ENCODE measurements around the gene ST6GAL2. TPM values are rescaled to one million over a fixed set of nuclear protein-coding genes. Genes with fewer than 3 reads are reported as not detected.

Gene ST6GAL2
- total and polyA plus RNA-seq, 2 experiments from 2014 or later = 13.4 to 25.7 TPM

DNA sequence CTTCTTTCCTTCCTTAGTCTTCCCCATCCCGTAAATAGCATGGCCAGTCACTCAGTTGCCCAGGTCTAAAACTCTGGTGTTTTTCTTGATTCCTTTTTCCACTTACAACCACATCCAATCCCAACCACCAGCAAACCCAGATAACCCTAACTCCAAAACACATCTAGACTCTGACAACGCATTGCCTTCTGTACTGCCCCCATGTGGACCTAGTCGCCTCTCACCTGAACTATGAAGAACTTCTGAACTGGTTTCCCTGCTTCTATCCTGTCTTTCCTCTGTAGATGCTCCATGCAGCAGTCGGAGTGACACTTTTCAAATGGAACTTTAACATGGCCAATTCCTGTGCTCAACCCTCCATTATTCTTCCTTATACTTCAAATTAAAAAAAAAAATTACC lies 26.5 kb downstream of the ST6GAL2 start:
- Histone ChIP-seq H3K4me3 (no peak overlapping the region), H2AFZ (no peak overlapping the region), H3K36me3 (ENCODE audit: insufficient read depth) (no peaks in the 10 kb centered on the region), H3K79me2 (replicated peaks; ENCODE audit: insufficient read depth) (peaks cover 38% of the 10 kb centered on the region), H3K4me1 (ENCODE audit: insufficient read depth) (peaks cover 22% of the 10 kb centered on the region), H3K9me2 (ENCODE audit: insufficient read depth) (peaks cover 5% of the 10 kb centered on the region; the same call in 1 of the 2 replicates), H3K27me3 (ENCODE audit: insufficient read depth) (no peaks in the 10 kb centered on the region), H3K4me2 (no peak overlapping the region), H3F3A (replicated peaks; ENCODE audit: low read depth) (no peaks in the 10 kb centered on the region), H3K27ac (ENCODE audit: low read depth) (no peak overlapping the region), H4K20me1 (replicated peaks; ENCODE audit: insufficient read depth) (no peaks in the 10 kb centered on the region)
- no peak for ATAC-seq
- Mint-ChIP-seq H3K9me3 (peaks cover 20% of the 10 kb centered on the region), H3K4me3 (no peak overlapping the region), H3K4me1 (peaks cover 22% of the 10 kb centered on the region), H3K36me3 (ENCODE audit: low read depth) (peaks cover 18% of the 10 kb centered on the region), H3K27ac (no peak overlapping the region), H3K27me3 (ENCODE audit: insufficient read depth, low read depth, poor library complexity) (peaks cover 2% of the 10 kb centered on the region)
- DNase-seq (ENCODE audit: low spot score) = peak; percentile 28
- TF ChIP-seq, protein P1, sequence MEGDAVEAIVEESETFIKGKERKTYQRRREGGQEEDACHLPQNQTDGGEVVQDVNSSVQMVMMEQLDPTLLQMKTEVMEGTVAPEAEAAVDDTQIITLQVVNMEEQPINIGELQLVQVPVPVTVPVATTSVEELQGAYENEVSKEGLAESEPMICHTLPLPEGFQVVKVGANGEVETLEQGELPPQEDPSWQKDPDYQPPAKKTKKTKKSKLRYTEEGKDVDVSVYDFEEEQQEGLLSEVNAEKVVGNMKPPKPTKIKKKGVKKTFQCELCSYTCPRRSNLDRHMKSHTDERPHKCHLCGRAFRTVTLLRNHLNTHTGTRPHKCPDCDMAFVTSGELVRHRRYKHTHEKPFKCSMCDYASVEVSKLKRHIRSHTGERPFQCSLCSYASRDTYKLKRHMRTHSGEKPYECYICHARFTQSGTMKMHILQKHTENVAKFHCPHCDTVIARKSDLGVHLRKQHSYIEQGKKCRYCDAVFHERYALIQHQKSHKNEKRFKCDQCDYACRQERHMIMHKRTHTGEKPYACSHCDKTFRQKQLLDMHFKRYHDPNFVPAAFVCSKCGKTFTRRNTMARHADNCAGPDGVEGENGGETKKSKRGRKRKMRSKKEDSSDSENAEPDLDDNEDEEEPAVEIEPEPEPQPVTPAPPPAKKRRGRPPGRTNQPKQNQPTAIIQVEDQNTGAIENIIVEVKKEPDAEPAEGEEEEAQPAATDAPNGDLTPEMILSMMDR (conservative IDR thresholded peaks at IDR 0.05; ENCODE audit: low read depth in 2 of 2) = peak; percentile 38 to 59
- TF ChIP-seq POLR2AphosphoS5 (IDR thresholded peaks at IDR 0.05; ENCODE audit: low read depth) = no peak

DNA sequence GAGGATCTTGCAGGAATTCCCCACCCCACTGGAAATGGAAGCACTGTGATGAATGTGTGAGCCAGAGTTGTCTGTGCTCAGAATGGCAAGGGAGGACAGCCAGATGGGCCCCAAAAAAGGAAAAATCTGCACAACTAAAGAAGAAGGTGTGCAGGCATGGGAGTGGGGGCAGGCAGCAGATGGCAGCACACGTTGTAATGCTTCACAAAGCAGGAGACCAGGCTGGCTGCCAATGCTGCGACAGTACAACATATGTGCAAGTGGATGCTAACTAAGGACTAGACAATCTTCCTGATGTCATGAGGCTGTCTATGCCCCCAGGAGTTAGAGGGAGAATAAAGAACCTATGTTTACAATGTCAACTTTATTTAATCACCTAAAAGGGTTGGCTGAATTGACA lies 27.2 kb downstream of the ST6GAL2 start:
- ATAC-seq (no peak), DNase-seq (ENCODE audit: low spot score) (no peak)
- no peak overlapping the region for H3K4me3 ChIP-seq
- H4K20me1 ChIP-seq (replicated peaks; ENCODE audit: insufficient read depth) = no peaks in the 10 kb centered on the region
- no peak overlapping the region for H3K4me2 ChIP-seq
- TF ChIP-seq POLR2AphosphoS5 (IDR thresholded peaks at IDR 0.05; ENCODE audit: low read depth) (no peak), CREB1 (CRISPR knock-in tag; IDR thresholded peaks at IDR 0.05; ENCODE audit: low read depth) (no peak), NANOG (IDR thresholded peaks at IDR 0.05; ENCODE audit: borderline replicate concordance) (no peak), JUNB (IDR thresholded peaks at IDR 0.05; ENCODE audit: unreplicated experiment) (no peak)
- TF ChIP-seq, protein P1 (conservative IDR thresholded peaks at IDR 0.05; ENCODE audit: low read depth in 2 of 2) = 0 out of 4 replicates have a peak, but pooled peaks of 1 of the 2 experiments have one; percentile 3
- H3K27ac ChIP-seq (ENCODE audit: low read depth) = no peak overlapping the region
- H3K27ac Mint-ChIP-seq = peak overlapping the region; percentile 54; the same call in 1 of the 2 replicates
- H3K4me1 ChIP-seq (ENCODE audit: insufficient read depth) = peaks cover 25% of the 10 kb centered on the region
- no peak overlapping the region for H2AFZ ChIP-seq
- peaks cover 7% of the 10 kb centered on the region; the same call in 1 of the 2 replicates for H3K9me2 ChIP-seq (ENCODE audit: insufficient read depth)
- H3K36me3 ChIP-seq (ENCODE audit: insufficient read depth) = no peaks in the 10 kb centered on the region
- H3K27me3 Mint-ChIP-seq (ENCODE audit: insufficient read depth, low read depth, poor library complexity) = no peaks in the 10 kb centered on the region
- peaks cover 21% of the 10 kb centered on the region for H3K4me1 Mint-ChIP-seq
- no peaks in the 10 kb centered on the region for H3K27me3 ChIP-seq (ENCODE audit: insufficient read depth)
- no peak overlapping the region for H3K4me3 Mint-ChIP-seq
- peaks cover 18% of the 10 kb centered on the region for H3K36me3 Mint-ChIP-seq (ENCODE audit: low read depth)
- H3F3A ChIP-seq (replicated peaks; ENCODE audit: low read depth) = no peaks in the 10 kb centered on the region
- peaks cover 20% of the 10 kb centered on the region for H3K9me3 Mint-ChIP-seq
- peaks cover 42% of the 10 kb centered on the region for H3K79me2 ChIP-seq (replicated peaks; ENCODE audit: insufficient read depth)
